ENCODE results near the gene LAMC1.

The LAMC1 gene

DNA sequence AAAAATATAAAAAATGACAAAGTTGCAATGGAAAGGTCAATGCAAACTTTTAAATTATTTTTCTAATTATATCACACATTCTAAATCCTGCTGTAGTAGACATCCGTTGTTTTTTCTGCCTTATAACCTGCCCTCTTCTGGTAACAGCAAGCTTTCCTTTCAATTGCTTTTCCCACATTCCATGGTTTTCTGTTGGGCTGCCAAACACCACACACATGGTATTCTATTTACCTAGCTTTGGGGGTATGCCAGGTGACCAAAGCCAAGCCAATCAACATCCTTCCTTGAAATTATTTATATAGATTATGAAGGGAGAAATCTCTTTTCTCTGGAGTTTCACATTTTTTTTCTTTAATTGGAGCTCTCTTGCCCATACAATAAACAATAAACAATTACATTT lies 3.4 kb upstream of the LAMC1 start:
- no peak for DNase-seq (ENCODE audit: low read depth, low spot score)
- H3K27ac ChIP-seq, result no peak overlapping the region

DNA sequence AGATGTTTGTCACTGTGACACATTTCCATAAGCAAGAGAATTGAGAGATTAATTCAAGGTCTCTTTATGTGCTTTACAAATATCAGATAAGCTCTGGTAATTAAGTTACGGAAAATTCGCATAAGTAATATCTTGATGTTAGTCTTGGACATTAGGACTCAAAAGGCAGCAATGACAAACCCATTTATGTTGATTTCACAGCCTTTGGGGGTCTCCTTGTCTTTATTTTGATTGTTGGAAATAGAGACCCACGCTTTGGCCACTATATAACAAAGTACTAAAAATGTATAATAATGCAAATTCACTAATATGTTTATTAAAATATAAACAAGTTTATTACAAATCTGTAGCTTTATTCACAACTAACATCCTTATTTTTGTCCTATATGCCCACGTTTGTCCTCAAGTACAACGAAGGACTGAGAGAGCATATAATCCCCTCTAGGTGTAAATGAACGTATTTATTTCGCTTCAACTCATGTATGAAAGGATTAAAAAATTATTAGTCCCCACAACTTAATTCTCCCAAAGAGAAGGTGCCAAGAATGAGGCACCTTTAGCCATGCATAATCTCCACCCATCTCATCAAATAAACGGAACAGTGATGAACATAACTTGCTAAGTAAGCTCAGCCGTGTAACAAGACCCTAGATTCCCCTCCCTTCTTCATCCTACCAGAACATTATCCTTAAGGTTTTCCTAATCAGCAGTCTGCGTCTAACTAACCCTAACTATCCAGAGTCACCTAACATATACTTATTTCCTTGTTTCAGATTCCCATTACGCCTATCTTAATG lies 1.6 kb upstream of the LAMC1 start:
- H3K27ac ChIP-seq, result peak overlapping the region; percentile 99
- no peak for DNase-seq (ENCODE audit: low read depth, low spot score)

DNA sequence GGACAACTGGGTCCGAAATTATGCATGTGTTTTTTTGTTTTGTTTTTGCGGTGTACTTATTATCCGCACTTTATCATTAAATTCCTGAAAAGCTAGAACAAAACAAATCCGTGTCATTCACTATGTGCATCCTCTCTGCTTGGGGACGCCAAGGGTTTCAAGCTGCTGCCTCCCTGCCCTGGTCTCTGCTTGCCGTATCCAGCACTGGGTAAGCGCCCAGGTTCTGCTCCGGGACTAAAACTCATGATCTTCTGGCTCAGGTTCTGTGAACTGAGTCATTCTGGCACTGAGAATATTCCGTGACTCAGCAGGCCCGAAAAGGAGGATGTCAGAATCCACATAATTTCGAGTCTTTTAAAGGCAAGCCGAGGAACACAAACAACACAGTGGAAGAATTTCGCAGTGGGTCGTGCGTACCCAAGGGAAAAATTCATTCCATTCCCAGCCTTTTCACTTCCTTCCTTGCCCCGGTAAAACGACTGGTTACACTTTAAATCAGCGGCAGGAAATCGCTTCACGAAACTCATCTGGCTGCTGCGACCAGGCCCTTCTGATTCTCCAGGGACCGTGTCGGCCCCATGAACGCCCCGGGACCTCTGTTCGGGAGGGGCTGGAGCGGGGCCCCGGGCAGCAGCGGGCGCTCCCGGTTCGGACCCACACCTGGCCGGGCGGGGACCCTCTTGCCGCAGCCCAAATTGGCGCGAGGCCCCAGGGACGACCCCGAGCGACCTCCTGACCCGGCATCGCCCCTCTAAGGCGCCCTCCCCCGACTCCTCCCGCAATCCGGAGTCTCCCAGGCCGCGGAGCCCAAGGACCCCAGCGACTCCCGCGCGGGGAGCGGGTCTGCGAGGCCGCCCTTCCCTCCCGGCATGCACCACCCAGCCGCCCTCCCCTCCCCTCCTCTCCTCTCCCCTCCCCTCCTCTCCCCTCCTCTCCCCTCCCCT lies 746 bp upstream of the LAMC1 start:
- peak overlapping the region; percentile 99 for H3K27ac ChIP-seq
- peak; percentile 82 for DNase-seq (ENCODE audit: low read depth, low spot score)

DNA sequence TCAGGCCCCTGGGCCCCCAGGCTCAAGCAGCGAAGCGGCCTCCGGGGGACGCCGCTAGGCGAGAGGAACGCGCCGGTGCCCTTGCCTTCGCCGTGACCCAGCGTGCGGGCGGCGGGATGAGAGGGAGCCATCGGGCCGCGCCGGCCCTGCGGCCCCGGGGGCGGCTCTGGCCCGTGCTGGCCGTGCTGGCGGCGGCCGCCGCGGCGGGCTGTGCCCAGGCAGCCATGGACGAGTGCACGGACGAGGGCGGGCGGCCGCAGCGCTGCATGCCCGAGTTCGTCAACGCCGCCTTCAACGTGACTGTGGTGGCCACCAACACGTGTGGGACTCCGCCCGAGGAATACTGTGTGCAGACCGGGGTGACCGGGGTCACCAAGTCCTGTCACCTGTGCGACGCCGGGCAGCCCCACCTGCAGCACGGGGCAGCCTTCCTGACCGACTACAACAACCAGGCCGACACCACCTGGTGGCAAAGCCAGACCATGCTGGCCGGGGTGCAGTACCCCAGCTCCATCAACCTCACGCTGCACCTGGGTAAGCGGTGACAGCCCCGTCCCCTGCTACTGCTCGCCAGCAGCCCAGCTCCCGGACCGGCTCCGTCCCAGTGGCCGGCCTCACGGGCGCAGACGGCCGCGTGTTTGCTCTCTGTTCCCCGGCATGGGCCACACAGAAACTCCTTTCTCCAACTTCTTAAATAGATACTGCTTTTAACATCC lies 539 bp downstream of the LAMC1 start:
- DNase-seq (ENCODE audit: low read depth, low spot score), result no peak
- peak overlapping the region; percentile 99 for H3K27ac ChIP-seq

DNA sequence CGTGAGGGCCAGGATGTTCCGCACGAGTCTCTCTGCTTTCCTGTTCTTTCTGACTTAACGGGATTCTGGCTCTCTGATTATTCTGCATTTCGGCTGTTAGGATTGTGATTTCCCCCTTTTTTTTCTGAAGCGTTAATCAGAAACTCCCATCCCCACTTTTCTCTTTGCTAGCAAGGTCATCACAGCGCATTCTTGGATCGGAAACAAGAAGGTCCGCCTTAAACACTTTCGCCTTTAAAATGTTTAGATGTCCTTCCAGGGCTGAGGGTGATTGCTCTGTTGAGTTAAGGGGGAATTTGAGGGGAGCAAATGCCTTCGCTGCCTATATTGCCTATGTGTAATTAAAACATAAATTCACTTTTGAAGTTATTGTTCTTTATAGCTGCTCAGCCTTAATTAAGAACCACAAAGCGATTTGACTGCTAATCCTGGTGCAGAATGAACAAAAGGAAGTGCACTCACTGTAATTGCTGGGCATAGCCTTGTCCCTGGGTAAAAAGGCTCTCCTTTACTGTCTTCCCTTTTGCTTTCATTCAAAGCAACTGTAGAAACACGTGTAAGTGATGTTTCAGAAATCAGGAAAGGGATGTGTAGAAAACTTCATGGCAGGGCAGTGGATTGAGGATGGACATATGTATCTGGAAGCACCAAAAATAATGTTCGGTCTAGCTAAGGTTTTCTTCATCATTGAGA lies 1.2 kb downstream of the LAMC1 start:
- H3K27ac ChIP-seq, result peak overlapping the region; percentile 99
- DNase-seq (ENCODE audit: low read depth, low spot score), result no peak

DNA sequence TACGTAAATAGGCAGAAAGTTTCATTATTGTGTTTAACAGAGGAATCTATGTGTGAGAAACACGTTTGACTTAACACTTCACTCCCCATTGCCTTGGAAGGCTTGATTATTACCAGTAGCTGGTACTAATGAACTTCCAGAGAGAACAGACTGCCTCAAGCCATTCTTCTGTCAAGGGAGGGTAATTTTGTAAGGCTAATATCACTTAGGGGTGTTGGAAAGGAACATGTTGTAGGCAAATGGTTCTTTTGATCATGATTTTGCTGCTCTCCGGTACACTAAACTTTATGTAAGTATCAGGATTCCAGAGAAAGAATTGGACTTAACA lies 1.8 kb downstream of the LAMC1 start:
- no peak for DNase-seq (ENCODE audit: low read depth, low spot score)
- H3K27ac ChIP-seq, result peak overlapping the region; percentile 99

DNA sequence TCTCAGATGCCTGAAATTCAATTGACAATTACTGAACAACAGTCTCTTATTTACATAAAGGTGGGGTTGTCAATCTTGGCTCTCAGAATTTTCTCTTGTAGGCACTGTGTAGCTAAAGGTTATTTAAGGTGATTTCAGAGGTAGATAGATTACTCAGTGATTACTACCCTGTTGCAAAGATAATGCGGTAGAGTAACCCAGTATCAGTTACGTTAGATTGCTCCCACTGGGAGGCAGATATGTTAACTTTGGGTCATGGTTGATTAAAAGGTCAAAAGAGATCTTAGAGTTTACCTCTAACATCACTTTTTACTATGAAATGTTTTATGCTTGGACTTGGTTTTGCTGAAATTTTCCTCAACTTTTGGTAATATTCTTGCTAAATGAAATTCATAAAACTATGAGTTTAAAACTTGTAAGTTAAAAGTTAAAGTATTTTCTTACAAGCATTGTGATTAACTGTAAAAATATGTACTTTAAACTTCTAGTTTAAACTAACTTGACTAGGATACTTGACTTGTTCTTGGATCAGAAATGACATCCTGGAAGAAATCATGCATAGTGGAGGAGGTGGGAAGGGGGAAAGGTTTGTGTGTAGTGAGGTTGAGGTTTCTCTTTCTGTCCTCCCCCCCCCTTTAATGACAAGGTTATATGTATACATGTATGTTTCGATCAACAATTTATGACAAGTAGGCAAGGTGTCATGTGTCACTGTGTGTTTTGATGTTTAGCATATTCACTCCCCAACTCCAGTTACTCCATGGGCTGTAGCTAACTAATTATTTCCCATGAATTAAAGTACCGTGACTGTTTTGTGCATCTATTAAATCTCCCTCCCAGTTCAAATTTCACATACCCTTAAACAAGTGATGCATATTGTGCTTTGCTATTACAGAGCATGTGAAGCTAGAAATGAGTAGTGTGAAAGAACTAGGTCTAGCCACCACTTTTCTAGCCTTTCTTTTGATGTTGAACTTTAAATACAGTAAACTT lies 2.9 kb downstream of the LAMC1 start:
- peak overlapping the region; percentile 99 for H3K27ac ChIP-seq
- no peak for DNase-seq (ENCODE audit: low read depth, low spot score)

DNA sequence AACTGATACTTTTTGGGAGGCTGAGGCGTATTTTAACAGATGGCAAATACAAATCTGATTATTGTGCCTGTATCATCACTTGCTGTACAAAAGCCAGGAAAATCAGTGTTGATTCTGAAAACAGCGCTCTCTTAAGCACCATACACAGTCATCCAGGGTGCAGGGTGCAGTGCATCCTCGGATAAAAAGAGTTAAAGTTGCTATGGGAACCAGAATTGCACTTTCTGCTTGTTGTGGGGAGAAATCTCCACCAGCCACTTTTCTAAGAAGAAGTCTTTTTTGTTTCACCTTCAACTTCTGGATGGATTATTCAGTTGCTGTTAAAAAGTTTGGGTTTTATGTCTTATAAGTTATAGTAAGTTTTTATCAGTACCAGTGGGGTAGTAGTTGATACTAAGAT lies 3.8 kb downstream of the LAMC1 start:
- peak overlapping the region; percentile 99 for H3K27ac ChIP-seq
- DNase-seq (ENCODE audit: low read depth, low spot score), result no peak

DNA sequence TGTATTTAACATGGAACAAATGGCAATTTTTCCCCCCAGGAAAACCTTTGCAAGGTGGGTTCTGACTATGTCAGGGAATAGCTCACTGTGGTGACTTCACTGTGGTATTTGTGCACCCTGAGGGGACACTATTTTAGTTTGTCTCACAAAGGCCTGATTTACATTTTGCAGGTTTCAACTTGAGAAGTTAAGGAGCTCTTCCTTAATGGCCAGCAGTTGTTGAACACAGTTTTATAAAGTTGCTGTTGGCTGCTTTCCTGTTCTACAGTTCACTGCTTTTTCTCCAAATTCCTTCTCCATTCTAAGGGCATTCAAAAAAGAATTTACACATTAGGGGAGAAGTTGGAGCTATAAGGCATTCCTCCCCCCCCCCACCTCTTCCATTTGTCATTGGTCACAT lies 4.6 kb downstream of the LAMC1 start:
- H3K27ac ChIP-seq, result peak overlapping the region; percentile 99
- no peak for DNase-seq (ENCODE audit: low read depth, low spot score)

DNA sequence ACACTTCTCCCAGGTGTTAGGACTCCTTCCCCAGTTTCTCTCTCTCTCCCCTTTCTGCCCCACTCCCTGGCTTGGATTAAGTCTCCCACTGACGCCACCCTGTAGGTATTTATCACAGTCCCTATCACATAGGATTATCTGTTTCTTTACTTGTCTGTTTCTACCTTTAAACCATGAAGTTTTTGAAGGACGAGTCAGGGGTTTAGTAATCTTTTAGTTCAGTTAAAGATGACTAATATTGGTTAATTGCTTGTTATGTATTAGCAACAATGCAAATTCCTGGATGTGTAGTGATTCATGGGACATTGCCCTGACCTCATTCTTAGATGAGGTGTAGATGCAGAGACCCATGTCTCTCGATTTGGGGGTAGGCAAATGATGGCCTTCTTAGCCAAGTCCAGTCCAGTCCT lies 6.4 kb downstream of the LAMC1 start:
- no peak for DNase-seq (ENCODE audit: low read depth, low spot score)
- H3K27ac ChIP-seq, result peak overlapping the region; percentile 51

DNA sequence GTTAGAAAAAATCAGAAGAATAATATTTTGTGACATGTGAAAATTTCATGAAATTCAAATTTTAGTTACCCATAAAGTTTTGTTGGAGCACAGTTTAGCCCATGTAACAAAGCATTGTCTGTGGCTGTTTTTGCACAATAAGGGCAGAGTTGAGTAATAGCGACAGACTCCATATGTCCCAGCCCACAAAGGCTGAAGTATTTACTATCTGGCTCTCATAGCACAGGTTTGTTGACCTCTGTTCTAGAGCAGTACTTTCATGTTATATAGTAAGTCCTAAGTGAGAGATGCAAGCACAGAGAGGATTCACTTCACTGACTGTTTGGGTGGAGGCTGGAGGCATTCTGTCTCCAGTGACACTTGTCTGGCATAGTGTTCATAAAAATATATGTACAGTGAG lies 6.8 kb downstream of the LAMC1 start:
- H3K27ac ChIP-seq, result peak overlapping the region; percentile 51
- no peak for DNase-seq (ENCODE audit: low read depth, low spot score)

DNA sequence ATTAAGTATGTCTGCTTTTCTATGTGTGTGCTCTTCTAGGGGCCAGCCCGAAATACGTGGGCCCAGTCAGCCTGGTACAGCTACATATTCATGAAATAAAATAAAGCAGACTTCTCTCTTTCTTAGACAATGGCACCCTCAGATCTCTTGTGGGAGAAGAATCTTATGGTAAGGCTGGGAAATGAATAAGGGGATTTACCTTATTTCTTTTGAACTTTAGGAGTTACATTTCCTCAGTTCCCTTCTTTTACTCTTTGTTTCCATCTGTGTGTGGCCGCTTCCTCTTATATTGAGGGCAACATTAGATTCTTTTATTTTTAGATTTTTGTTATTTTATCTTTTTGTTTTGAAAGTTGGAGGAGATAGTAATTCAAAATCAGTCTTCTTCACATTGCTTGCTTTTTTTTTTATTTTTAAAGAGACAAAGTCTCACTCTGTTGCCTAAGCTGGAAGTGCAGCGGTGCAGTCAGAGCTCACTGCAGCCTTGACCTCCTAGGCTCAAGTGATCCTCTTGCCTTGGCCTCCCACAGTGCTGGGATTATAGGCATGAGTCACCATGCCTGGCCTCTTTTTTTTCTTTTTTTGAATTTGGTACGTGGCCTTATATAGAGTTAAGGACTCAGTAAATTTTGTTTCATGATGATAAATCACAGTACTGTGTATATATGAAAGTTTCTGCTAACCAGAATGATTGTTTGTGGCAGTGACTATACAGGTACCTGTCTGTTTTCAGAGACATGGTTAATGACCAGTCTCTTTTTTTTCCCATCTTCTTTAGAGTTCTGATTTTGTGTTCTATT lies 9.1 kb downstream of the LAMC1 start:
- DNase-seq (ENCODE audit: low read depth, low spot score), result no peak

DNA sequence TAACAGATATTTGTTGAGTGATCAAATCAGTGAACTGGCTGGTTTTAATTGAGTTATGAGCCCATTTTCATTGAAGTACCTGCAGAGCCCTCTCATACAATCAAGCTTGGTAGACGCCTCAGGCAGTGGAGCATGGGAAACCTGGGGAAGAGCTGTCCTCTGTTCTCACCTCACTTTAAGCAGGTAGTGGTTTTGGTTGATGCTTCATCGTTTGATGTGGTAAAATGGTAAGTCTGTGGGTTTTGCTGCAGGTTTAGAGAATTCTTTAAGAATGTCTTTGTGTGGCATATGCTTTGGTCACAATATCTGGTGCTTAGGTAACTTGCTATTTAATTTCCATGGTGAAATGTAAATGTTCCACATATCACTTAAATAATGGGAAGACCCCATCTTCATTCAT lies 10.0 kb downstream of the LAMC1 start:
- H3K27ac ChIP-seq, result no peak overlapping the region

More for the DNA sequence above, 9.1 kb downstream of the LAMC1 start:
- no peak overlapping the region for H3K27ac ChIP-seq

DNA sequence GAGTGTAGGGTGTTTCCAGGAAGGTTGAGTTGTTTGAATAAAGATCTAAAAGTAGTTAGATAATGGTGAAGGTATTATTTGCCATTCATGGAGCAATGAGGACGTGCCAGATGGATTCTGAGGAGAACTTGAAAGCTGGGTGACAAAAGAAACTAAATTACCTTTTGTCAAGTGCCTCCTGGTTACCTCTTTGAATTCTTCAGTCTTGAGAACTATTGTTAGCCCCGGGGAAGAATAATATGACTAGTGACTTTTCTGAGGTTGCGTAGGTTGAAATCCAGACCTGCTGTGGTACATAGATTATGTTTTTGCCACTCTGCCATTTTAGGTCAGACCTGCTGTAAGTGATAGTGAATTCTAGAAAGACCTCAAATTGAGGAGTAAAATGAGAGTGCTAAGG lies 11.5 kb downstream of the LAMC1 start:
- no peak for DNase-seq (ENCODE audit: low read depth, low spot score)
- no peak overlapping the region for H3K27ac ChIP-seq

More for the DNA sequence above, 10.0 kb downstream of the LAMC1 start:
- no peak for DNase-seq (ENCODE audit: low read depth, low spot score)

DNA sequence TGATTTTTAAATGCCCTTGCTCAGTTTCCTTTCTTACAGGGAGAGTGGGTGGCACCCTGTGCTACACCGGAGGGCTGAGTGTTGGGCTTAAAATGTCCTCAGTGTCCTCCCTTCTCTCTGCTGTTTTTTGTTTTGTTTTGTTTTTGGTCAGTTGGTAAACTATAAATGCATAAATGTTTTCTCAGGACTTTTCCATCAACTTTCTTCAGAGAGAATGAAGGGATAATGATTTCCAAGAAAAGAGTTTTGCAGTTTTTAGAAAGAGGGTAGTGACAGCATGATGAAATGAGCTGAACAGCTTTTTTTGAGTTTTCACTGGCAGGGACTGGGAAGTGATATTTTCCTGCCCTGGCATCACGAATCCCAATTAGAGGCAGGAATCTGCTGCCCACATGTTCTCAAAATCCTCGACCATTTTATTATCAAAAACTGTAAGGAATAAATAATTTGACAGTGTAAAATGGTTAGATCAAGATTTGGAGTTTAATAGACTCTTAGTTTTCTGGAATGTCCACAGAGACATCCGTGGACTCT lies 15.2 kb downstream of the LAMC1 start:
- DNase-seq (ENCODE audit: low read depth, low spot score), result no peak
- no peak overlapping the region for H3K27ac ChIP-seq

DNA sequence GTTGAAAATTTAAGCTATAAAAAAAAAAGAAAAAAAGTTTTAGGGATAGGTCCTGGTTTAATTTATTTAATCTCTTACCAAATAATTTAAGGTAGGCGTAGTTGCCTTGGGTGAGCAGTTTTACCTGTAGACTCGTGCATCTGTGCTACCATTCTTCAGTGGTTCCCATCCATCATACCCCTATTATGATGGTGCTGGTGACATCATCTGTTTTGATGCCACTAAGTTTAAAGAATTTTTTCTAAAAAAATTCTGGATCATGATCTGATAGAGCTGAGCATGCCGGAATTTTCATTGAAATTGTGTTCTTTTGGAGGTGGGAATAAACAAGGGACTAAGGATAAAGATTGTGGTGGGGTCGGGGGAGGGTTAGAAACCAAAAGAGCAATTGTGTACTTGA lies 15.7 kb downstream of the LAMC1 start:
- H3K27ac ChIP-seq, result no peak overlapping the region

DNA sequence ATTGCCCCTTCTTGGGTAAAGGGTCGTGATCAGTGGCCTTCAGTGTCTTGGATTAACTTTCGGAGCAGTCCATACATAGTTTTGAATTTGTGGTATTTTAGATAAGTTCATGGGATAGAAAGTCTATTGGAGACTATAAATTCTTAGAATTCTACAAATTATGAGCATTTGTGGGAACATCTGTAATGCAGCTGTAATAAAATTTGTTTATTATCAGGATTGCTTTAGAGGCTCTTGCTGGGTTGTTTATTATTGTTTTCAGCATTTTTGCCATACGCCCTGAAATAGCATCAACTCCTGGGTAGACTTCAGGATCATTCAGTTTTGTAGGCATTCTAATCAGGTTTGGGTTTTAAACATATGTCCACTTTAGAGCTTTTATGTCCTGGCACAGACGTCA lies 16.1 kb downstream of the LAMC1 start:
- no peak for DNase-seq (ENCODE audit: low read depth, low spot score)
- H3K27ac ChIP-seq, result no peak overlapping the region

More for the DNA sequence above, 15.7 kb downstream of the LAMC1 start:
- no peak for DNase-seq (ENCODE audit: low read depth, low spot score)

DNA sequence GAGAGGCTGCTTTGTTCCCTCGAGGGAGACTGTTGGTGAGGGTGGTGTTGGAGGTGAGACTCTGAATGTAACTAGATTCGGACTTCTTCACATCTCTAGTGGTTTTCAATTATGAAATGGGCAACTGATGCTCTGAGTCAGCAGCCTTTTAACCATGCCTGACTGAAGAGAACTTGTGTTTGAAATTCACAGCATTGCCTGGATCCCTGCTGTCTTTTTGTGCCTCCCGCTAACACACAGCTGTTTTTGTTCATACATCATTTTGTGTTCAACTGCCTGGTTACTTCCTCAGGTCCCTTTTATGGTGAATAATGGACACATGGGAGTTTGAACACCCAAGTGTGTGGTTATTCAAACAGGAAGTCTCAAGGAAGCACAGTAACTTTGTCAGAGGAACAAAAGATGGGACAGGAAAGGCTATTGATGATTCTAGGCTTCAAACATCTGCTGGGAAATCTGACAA lies 16.8 kb downstream of the LAMC1 start:
- no peak overlapping the region for H3K27ac ChIP-seq
- no peak for DNase-seq (ENCODE audit: low read depth, low spot score)

All from epithelial cell of prostate (primary cell).